ENCODE results near the gene MAEA. TPM values are rescaled to one million over a fixed set of nuclear protein-coding genes. Genes with fewer than 3 reads are reported as not detected.

The MAEA gene
- polyA plus RNA-seq, 2 of the 4 experiments (the other 2 are of a cell fraction): 46.1 to 58.4 TPM

- no peak for TF ChIP-seq CHD4 (IDR thresholded peaks at IDR 0.05; ENCODE audit: borderline replicate concordance)
- no peak for TF ChIP-seq RAD21 (conservative IDR thresholded peaks at IDR 0.05 in 1 of 2, IDR thresholded peaks at IDR 0.05 in 1 of 2)
- TF ChIP-seq EHF (CRISPR knock-in tag; IDR thresholded peaks at IDR 0.05): no peak
- TF ChIP-seq RFX5 (IDR thresholded peaks at IDR 0.05): no peak
- TF ChIP-seq MAZ (IDR thresholded peaks at IDR 0.05; ENCODE audit: borderline replicate concordance, low read depth, low read length): no peak
- no peak for TF ChIP-seq POLR2A (IDR thresholded peaks at IDR 0.05; ENCODE audit: low read length)
- TF ChIP-seq PBX3 (IDR thresholded peaks at IDR 0.05): no peak
- TF ChIP-seq JUNB (IDR thresholded peaks at IDR 0.05): no peak
- TF ChIP-seq ZNF302 (CRISPR knock-in tag; IDR thresholded peaks at IDR 0.05): no peak
- TF ChIP-seq MYC (IDR thresholded peaks at IDR 0.05; ENCODE audit: borderline replicate concordance, low read length): no peak
- TF ChIP-seq MAFK (IDR thresholded peaks at IDR 0.05; ENCODE audit: partially characterized antibody): no peak
- no peaks in the 10 kb centered on the region for H3K9me3 ChIP-seq
- H3K4me2 ChIP-seq: no peak overlapping the region
- ATAC-seq (no peak), FAIRE-seq (no peak), DNase-seq (ENCODE audit: low read depth in 1 of 2, low spot score in 1 of 2) (no peak)
- ChIA-PET POLR2A (no interaction called here), CTCF (interaction anchor here (0.7 kb wide), 1 partner anchor 162 kb away, joined by 3 read pairs; no protein-coding TSS in a partner anchor)
- 94% methylated on average over 4 of the region's 4 CpGs for WGBS (ENCODE audit: missing lambda C conversion rate)
- H3K4me3 ChIP-seq: no peak overlapping the region
- no peak overlapping the region for H3K27ac ChIP-seq
- peaks cover 14% of the 10 kb centered on the region; the same call in 2 of the 3 replicates for H3K4me1 ChIP-seq
Observed at GRCh38 chr4:1293531-1293941, 3.8 kb downstream of the MAEA start.

- 96% methylated on average over 15 of the region's 15 CpGs for WGBS (ENCODE audit: missing lambda C conversion rate)
- FAIRE-seq: no peak
- no peak overlapping the region for H3K27ac ChIP-seq
Observed at GRCh38 chr4:1293991-1294390, 4.3 kb downstream of the MAEA start.

More at GRCh38 chr4:1293991-1294390, 4.3 kb downstream of the MAEA start:
- Histone ChIP-seq H3K4me3 (no peak overlapping the region), H3K4me2 (no peak overlapping the region), H3K9me3 (no peaks in the 10 kb centered on the region), H3K4me1 (peaks cover 10% of the 10 kb centered on the region; the same call in 2 of the 3 replicates)
- ChIA-PET CTCF (interaction anchor here (0.7 kb wide), 1 partner anchor 163 kb away, joined by 3 read pairs; no protein-coding TSS in a partner anchor), POLR2A (no interaction called here)
- DNase-seq (ENCODE audit: low read depth in 1 of 2, low spot score in 1 of 2) (no peak), ATAC-seq (no peak)
- TF ChIP-seq ZFP36 (IDR thresholded peaks at IDR 0.05; ENCODE audit: borderline replicate concordance, partially characterized antibody) (no peak), TFCP2L1 (CRISPR knock-in tag; IDR thresholded peaks at IDR 0.05) (no peak), RCOR1 (IDR thresholded peaks at IDR 0.05; ENCODE audit: low read depth, low read length) (no peak), ZSCAN20 (CRISPR knock-in tag; IDR thresholded peaks at IDR 0.05) (no peak), KDM1A (IDR thresholded peaks at IDR 0.05; ENCODE audit: low read depth) (no peak), NR3C1 (IDR thresholded peaks at IDR 0.05) (no peak), BHLHE40 (IDR thresholded peaks at IDR 0.05; ENCODE audit: low read depth, low read length) (no peak), NFE2L2 (conservative IDR thresholded peaks at IDR 0.05; ENCODE audit: low read length) (no peak), ELK1 (IDR thresholded peaks at IDR 0.05; ENCODE audit: low read depth, low read length) (no peak), GATA3 (IDR thresholded peaks at IDR 0.05; ENCODE audit: borderline replicate concordance) (no peak), PBX3 (IDR thresholded peaks at IDR 0.05) (no peak), MYC (IDR thresholded peaks at IDR 0.05; ENCODE audit: borderline replicate concordance, low read length) (no peak), KDM5A (IDR thresholded peaks at IDR 0.05) (no peak), REST (IDR thresholded peaks at IDR 0.05) (no peak), ZNF302 (CRISPR knock-in tag; IDR thresholded peaks at IDR 0.05) (no peak), HEYL (CRISPR knock-in tag; IDR thresholded peaks at IDR 0.05) (no peak)
- TF ChIP-seq, protein P1, sequence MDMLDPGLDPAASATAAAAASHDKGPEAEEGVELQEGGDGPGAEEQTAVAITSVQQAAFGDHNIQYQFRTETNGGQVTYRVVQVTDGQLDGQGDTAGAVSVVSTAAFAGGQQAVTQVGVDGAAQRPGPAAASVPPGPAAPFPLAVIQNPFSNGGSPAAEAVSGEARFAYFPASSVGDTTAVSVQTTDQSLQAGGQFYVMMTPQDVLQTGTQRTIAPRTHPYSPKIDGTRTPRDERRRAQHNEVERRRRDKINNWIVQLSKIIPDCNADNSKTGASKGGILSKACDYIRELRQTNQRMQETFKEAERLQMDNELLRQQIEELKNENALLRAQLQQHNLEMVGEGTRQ (IDR thresholded peaks at IDR 0.05): no peak
- TF ChIP-seq, protein P2, sequence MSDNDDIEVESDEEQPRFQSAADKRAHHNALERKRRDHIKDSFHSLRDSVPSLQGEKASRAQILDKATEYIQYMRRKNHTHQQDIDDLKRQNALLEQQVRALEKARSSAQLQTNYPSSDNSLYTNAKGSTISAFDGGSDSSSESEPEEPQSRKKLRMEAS (IDR thresholded peaks at IDR 0.05): no peak
- TF ChIP-seq, protein P3, sequence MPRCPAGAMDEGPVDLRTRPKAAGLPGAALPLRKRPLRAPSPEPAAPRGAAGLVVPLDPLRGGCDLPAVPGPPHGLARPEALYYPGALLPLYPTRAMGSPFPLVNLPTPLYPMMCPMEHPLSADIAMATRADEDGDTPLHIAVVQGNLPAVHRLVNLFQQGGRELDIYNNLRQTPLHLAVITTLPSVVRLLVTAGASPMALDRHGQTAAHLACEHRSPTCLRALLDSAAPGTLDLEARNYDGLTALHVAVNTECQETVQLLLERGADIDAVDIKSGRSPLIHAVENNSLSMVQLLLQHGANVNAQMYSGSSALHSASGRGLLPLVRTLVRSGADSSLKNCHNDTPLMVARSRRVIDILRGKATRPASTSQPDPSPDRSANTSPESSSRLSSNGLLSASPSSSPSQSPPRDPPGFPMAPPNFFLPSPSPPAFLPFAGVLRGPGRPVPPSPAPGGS (IDR thresholded peaks at IDR 0.05): no peak

Measured in A549 (cell line).